Esophagus (tissue), 2 donors: ENCODE measurements around the gene SAMD11. TPM values are rescaled to one million over a fixed set of nuclear protein-coding genes. Genes with fewer than 3 reads are reported as not detected.
A peak's percentile ranks its signal among the peaks of the same experiment; 100 is the strongest.
"Not testable (repeated sequence)": the region's sequence is repeated elsewhere in the genome, so short reads cannot be mapped to it uniquely, and the experiment has no call there.

Experiments used
- H3K27ac ChIP-seq, 2 donors: one replicate each; pipeline ENCODE4 v1.5.1; 2013; ENCODE audit warnings: low read depth in 2 of 2, mild to moderate bottlenecking in 2 of 2, inconsistent platforms in 1 of 2, low read length in 1 of 2, moderate library complexity in 1 of 2
- H3K27me3 ChIP-seq, 2 donors: one replicate each; pipeline ENCODE4 v1.6.1; 2013; ENCODE audit warnings: low read length in 2 of 2, control low read depth in 1 of 2, mild to moderate bottlenecking in 1 of 2; ENCODE audit not compliant: insufficient read depth in 2 of 2, control insufficient read depth in 1 of 2
- H3K36me3 ChIP-seq, 2 donors: one replicate each; pipeline ENCODE4 v1.6.1; 2013; ENCODE audit warnings: low read length in 1 of 2; ENCODE audit not compliant: control insufficient read depth in 2 of 2, insufficient read depth in 2 of 2
- H3K4me1 ChIP-seq, 2 donors: one replicate each; pipeline ENCODE4 v1.6.1; 2013; ENCODE audit warnings: low read length in 1 of 2; ENCODE audit not compliant: control insufficient read depth in 2 of 2, insufficient read depth in 2 of 2
- H3K4me3 ChIP-seq, 2 donors: one replicate each; pipeline ENCODE4 v1.5.1; 2013; ENCODE audit warnings: low read length in 2 of 2, mild to moderate bottlenecking in 2 of 2, low read depth in 1 of 2, moderate library complexity in 1 of 2
- H3K9me3 ChIP-seq, 2 donors: one replicate each; pipeline ENCODE4 v1.6.1; 2013; ENCODE audit warnings: mild to moderate bottlenecking in 2 of 2, low read depth in 1 of 2, low read length in 1 of 2, moderate library complexity in 1 of 2; ENCODE audit not compliant: control insufficient read depth in 2 of 2, insufficient read depth in 1 of 2
- WGBS, 2 donors: extraction: QIAGEN DNeasy Blood & Tissue Kit; methylation state at CpG; one replicate each; pipeline ENCODE4 v1.1.7; 2013; 5-methylcytosine and 5-hydroxymethylcytosine counted together
- polyA plus RNA-seq, 2 donors: library from polyadenylated mRNA; stranded (reverse); fragments of 200-250 nt; gene quantifications; one replicate each; pipeline ENCODE4 v1.2.3, GENCODE V29; 2013
- donor health status: healthy with polysubstance abuse.
- donor health status: Bipolar disorder and iron deficiency.

The SAMD11 gene
- 1 to 10 TPM in 1 of 2 donors, under 1 TPM in 1; 0.68 to 1.5 TPM for polyA plus RNA-seq

- WGBS, 2 donors: 3 to 4% methylated on average over 72 of the region's 72 CpGs
- Histone ChIP-seq H3K27me3 (peaks cover 0 to 39% of the 10 kb centered on the region in 2 donors), H3K9me3 (peaks cover 0 to 3% of the 10 kb centered on the region in 2 donors), H3K36me3 (no peaks in the 10 kb centered on the region), H3K4me1 (peaks cover 16 to 31% of the 10 kb centered on the region in 2 donors), H3K27ac (no peak within 1 kb of the TSS), H3K4me3 (peak within 1 kb of the TSS; percentile 42 to 52)
Observed at GRCh38 chr1:923131-923990, at the start of gene SAMD11. TSS of gene SAMD11 (plus strand) at chr1:923923. CDS start at chr1:924432, 509 bp downstream.

DNA sequence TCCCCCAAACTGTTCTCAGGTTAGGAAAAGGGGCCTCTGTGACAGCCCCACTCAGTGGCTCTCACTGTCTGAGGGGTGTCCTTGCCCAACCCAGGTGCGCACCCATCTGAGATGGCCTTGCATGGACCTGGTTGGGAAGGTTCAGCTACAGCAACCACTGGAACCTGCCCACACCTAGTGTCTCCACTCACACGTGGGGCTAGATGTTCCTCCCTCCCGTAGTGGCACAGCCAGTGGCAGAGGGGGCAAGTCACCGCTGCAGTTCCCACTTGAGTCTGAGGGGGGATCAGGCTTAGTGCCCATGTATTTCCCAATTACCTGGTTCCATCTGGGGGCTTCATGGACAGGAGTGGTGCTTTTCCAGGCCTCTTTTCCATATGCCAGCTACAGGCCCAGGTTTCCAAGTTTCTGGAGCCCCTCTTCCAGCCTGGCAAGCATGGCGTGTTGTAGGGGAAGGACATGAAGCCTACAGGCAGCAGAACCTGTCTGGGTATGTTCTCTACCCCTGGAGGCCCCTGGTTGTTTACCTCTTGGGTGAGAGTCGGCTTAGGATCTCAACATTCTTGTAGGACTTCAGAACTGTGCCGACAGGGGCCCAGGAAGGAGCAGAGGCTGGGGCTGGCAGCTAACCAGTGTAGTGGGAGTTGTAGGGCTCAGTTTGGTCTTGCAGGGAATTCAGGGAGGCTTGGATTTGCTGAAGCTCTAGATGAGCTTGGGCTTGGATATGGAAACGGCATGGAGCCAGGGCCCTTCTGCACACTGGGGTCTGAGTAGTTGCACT is 47.1 kb upstream of the SAMD11 start:
- not testable (repeated sequence) for H3K4me1 ChIP-seq, H3K27me3 ChIP-seq, H3K36me3 ChIP-seq, H3K27ac ChIP-seq, H3K4me3 ChIP-seq, H3K9me3 ChIP-seq
- WGBS, 2 donors: 65 to 68% methylated on average over 8 of the region's 8 CpGs

DNA sequence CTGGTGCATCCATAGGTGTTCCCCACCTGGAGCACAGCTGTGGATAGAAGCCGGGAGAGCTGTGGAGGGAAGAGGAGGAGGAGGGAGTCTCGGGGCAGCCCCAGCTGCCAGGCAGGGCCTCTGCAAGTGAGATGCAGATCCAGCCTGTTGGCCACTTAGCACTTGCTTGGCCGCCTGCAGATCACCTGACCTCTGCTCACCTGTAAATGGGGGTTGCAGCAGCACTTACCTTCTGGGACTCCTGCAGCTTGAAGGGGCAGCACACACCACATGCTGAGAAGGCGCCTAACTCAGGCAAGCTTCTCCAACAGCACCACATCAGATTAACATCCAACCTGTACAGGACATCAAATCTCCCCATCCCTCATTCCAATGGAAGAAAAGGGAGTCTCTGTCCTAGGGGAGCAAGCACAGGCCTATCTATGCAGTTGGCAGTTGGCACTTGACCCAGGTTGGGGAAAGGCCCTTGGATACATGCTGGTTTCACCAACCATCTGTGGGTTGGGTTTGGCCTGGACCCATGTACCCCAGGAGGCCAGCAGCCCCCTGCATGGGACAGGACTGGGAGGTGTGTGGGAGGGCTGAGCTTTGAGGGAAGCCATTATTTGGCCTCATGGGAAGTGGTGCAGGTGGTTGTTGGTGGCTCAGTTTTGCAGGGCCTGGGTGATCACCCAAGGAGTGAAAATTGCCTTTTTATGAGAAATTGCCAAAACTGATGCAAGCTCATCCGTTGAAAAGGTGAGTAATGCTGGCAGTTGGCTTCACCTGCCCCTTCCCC is 46.3 kb upstream of the SAMD11 start:
- H3K4me3 ChIP-seq, H3K27me3 ChIP-seq, H3K36me3 ChIP-seq, H3K4me1 ChIP-seq, H3K27ac ChIP-seq, H3K9me3 ChIP-seq: not testable (repeated sequence)
- 61 to 69% methylated on average over 5 of the region's 5 CpGs for WGBS, 2 donors

DNA sequence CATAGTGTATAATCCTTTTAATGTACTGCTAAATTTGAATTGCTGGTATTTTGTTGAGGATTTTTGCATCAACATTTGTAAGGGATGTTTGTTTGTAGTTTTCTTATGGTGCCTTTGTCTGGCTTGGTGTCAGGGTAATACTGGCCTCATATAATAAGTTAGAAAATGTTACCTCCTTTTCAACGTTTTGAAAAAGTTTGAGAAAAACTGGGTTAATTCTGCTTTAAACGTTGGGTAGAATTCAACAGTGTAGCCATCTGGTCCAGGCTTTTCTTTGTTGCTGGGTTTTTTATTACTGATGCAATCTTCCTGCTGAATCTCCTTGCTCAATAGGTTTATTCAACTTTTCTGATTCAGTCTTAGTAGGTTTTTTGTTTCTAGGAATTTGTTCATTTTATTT is 43.2 kb upstream of the SAMD11 start:
- H3K4me1 ChIP-seq, H3K27me3 ChIP-seq, H3K9me3 ChIP-seq, H3K4me3 ChIP-seq, H3K27ac ChIP-seq, H3K36me3 ChIP-seq: not testable (repeated sequence)
- WGBS, 2 donors: 36 to 45% methylated on average over 2 of the region's 2 CpGs

DNA sequence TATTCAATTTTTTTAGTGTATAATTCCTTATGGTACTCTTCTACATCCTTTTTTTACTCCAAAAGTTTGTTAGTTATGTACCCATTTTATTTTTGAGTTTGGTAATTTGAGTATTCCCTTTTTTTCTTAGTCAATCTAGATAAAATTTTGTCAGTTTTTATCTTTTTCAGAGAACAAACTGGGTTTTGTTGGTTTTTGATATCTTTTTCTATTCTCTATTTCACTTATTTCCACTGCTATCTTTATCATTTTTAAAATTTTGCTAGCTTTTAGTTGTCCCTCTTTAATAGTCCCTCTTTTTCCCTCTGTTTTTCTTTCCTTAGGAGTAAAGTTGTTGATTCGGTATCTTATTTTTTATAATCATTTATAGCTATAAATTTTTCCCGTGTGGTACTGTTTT is 42.8 kb upstream of the SAMD11 start:
- not testable (repeated sequence) for H3K27ac ChIP-seq, H3K4me3 ChIP-seq, H3K9me3 ChIP-seq, H3K4me1 ChIP-seq, H3K27me3 ChIP-seq, H3K36me3 ChIP-seq
- 92 to 93% methylated on average over 2 of the region's 2 CpGs for WGBS, 2 donors

DNA sequence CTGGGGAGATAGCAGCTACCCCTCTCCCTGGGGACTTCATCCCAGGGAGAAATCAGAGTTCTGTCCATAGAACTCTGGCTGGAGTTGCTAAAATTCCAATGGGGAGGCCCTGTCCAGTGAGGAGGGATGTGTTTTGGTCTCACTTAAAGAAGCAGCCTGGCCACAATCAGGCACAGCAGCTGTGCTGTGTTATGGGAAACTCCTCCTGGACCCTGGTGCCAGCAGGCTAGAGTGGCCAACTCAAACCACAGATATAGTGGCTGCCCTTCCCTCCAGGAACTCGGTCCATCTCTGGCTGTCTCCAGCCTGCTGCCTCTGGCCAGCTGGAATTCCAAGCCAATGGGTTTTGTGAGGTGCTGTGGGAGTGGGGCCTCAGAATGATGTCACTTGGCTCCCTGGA is 37.4 kb upstream of the SAMD11 start:
- Histone ChIP-seq H3K27ac (no peak overlapping the region), H3K4me1 (no peaks in the 10 kb centered on the region), H3K4me3 (no peak overlapping the region), H3K27me3 (no peaks in the 10 kb centered on the region), H3K36me3 (no peaks in the 10 kb centered on the region), H3K9me3 (no peaks in the 10 kb centered on the region)
- 61 to 69% methylated on average over 1 of the region's 1 CpG for WGBS, 2 donors

- Histone ChIP-seq H3K27me3 (no peaks in the 10 kb centered on the region), H3K4me3 (no peak overlapping the region), H3K4me1 (no peaks in the 10 kb centered on the region), H3K27ac (no peak overlapping the region), H3K9me3 (no peaks in the 10 kb centered on the region), H3K36me3 (no peaks in the 10 kb centered on the region)
- 86 to 89% methylated on average over 11 of the region's 11 CpGs for WGBS, 2 donors
Observed at GRCh38 chr1:886760-887159, 37.0 kb upstream of the SAMD11 start.

DNA sequence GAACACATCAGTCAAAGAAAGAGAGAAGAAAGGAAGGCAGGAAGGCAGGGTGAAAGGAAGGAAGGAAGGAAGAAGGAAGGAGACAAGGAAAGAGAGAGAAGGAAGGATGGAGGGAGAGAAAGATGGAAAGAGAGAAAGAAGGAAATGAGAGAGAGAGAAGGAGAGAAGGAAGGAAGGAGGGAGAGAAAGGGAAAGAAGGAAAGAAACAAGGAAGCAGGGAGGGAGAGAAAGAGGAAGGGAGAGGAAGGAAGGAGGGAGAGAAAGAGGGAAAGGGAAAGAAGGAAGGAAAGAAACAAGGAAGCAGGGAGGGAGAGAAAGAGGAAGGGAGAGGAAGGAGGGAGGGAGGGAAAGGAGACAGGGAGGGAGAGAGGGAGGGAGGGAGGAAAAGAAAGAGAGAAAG is 35.4 kb upstream of the SAMD11 start:
- no peak overlapping the region for H3K27ac ChIP-seq
- H3K27me3 ChIP-seq: no peaks in the 10 kb centered on the region
- H3K4me1 ChIP-seq: no peaks in the 10 kb centered on the region
- no peaks in the 10 kb centered on the region for H3K9me3 ChIP-seq
- H3K36me3 ChIP-seq: no peaks in the 10 kb centered on the region
- H3K4me3 ChIP-seq: no peak overlapping the region

GRCh38 chr1:889774-890173 is 33.9 kb upstream of the SAMD11 start:
- H3K4me3 ChIP-seq, H3K36me3 ChIP-seq, H3K9me3 ChIP-seq, H3K27me3 ChIP-seq, H3K4me1 ChIP-seq, H3K27ac ChIP-seq: not testable (repeated sequence)
- 86 to 87% methylated on average over 4 of the region's 4 CpGs for WGBS, 2 donors
